Measurements from ENCODE around the gene CDK7.

GRCh38 chr5:69268899-69269298, 34.2 kb downstream of the CDK7 start:
- TF ChIP-seq CTCF (IDR thresholded peaks at IDR 0.05) (no peak), POLR2A (IDR thresholded peaks at IDR 0.05; ENCODE audit: low read depth) (no peak), EP300 (IDR thresholded peaks at IDR 0.05) (no peak)
